ENCODE results near the gene AGL. TPM values are rescaled to one million over a fixed set of nuclear protein-coding genes. Genes with fewer than 3 reads are reported as not detected.

Gene AGL
- total RNA-seq, 1 donor from 2014 or later: 5.8 TPM

DNA sequence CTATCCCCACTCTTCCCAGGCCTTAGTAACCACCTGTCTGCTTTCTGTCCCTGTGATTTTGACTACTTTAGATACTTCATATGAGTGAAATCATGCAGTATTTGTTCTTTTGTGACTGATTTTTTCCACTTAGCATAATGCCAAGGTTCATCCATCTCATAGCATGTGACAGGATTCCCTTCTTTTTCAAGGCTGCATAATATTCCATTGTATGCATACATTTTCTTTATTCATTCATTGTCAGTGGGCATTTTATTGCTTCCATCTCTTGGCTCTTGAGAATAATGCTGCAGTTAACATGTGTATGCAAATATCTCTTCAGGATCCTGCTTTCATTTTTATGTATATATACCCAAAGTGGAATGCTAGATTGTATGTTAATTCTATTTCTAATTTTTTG, 56.4 kb downstream of the AGL start:
- Histone ChIP-seq H3K36me3 (ENCODE audit: control insufficient read depth, insufficient read depth, low read length) (peaks cover 1% of the 10 kb centered on the region), H3K27me3 (ENCODE audit: control insufficient read depth, insufficient read depth, low read length) (no peaks in the 10 kb centered on the region), H3K4me3 (ENCODE audit: low read depth, low read length) (no peak overlapping the region)
- TF ChIP-seq, protein P1, sequence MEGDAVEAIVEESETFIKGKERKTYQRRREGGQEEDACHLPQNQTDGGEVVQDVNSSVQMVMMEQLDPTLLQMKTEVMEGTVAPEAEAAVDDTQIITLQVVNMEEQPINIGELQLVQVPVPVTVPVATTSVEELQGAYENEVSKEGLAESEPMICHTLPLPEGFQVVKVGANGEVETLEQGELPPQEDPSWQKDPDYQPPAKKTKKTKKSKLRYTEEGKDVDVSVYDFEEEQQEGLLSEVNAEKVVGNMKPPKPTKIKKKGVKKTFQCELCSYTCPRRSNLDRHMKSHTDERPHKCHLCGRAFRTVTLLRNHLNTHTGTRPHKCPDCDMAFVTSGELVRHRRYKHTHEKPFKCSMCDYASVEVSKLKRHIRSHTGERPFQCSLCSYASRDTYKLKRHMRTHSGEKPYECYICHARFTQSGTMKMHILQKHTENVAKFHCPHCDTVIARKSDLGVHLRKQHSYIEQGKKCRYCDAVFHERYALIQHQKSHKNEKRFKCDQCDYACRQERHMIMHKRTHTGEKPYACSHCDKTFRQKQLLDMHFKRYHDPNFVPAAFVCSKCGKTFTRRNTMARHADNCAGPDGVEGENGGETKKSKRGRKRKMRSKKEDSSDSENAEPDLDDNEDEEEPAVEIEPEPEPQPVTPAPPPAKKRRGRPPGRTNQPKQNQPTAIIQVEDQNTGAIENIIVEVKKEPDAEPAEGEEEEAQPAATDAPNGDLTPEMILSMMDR (IDR thresholded peaks at IDR 0.05; ENCODE audit: insufficient read depth, low read length, severe bottlenecking): no peak
- no peak for DNase-seq (ENCODE audit: low read depth)
- FAIRE-seq: no peak

- H3K4me3 ChIP-seq (ENCODE audit: low read depth, low read length): no peak overlapping the region
- H3K36me3 ChIP-seq (ENCODE audit: control insufficient read depth, insufficient read depth, low read length): no peaks in the 10 kb centered on the region
- DNase-seq (ENCODE audit: low read depth): no peak
- TF ChIP-seq, protein P1 (IDR thresholded peaks at IDR 0.05; ENCODE audit: insufficient read depth, low read length, severe bottlenecking): no peak
- no peaks in the 10 kb centered on the region for H3K27me3 ChIP-seq (ENCODE audit: control insufficient read depth, insufficient read depth, low read length)
- no peak for FAIRE-seq
Measured at GRCh38 chr1:99917214-99917613, 67.1 kb downstream of the AGL start.

- H3K4me3 ChIP-seq (ENCODE audit: low read depth, low read length): no peak overlapping the region
Measured at GRCh38 chr1:99919220-99919619, 69.1 kb downstream of the AGL start.

GRCh38 chr1:99934801-99935200, 84.6 kb downstream of the AGL start:
- DNase-seq (ENCODE audit: low read depth): no peak
- no peaks in the 10 kb centered on the region for H3K27me3 ChIP-seq (ENCODE audit: control insufficient read depth, insufficient read depth, low read length)
- FAIRE-seq: no peak
- no peak overlapping the region for H3K4me3 ChIP-seq (ENCODE audit: low read depth, low read length)
- H3K36me3 ChIP-seq (ENCODE audit: control insufficient read depth, insufficient read depth, low read length): no peaks in the 10 kb centered on the region
- TF ChIP-seq, protein P1 (IDR thresholded peaks at IDR 0.05; ENCODE audit: insufficient read depth, low read length, severe bottlenecking): no peak

More at GRCh38 chr1:99919220-99919619, 69.1 kb downstream of the AGL start:
- TF ChIP-seq, protein P1 (IDR thresholded peaks at IDR 0.05; ENCODE audit: insufficient read depth, low read length, severe bottlenecking): no peak
- FAIRE-seq (no peak), DNase-seq (ENCODE audit: low read depth) (no peak)
- Histone ChIP-seq H3K36me3 (ENCODE audit: control insufficient read depth, insufficient read depth, low read length) (no peaks in the 10 kb centered on the region), H3K27me3 (ENCODE audit: control insufficient read depth, insufficient read depth, low read length) (no peaks in the 10 kb centered on the region)

DNA sequence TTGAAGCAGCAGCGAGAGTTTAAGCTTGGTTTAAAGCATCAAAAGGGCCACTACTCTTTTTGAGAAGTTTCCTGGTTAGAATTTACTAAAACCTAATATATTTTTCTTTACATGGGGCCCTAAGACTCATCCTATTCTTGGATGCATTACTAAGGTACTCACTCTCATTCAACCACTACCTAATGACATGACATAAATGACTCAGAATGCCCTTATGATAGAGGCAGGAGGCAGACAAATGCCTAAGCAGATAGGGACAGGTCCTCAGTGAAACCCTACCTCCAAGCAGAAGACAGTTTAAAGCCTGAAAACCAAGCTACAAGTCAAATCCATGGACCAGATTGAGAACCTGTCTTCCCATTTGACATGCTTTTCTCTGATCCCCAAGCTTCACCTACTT, 85.4 kb downstream of the AGL start:
- FAIRE-seq (peak; percentile 82), DNase-seq (ENCODE audit: low read depth) (peak; percentile 7)
- no peaks in the 10 kb centered on the region for H3K27me3 ChIP-seq (ENCODE audit: control insufficient read depth, insufficient read depth, low read length)
- H3K36me3 ChIP-seq (ENCODE audit: control insufficient read depth, insufficient read depth, low read length): no peaks in the 10 kb centered on the region
- TF ChIP-seq, protein P1 (IDR thresholded peaks at IDR 0.05; ENCODE audit: insufficient read depth, low read length, severe bottlenecking): no peak
- H3K4me3 ChIP-seq (ENCODE audit: low read depth, low read length): no peak overlapping the region

- TF ChIP-seq, protein P1 (IDR thresholded peaks at IDR 0.05; ENCODE audit: insufficient read depth, low read length, severe bottlenecking): no peak
- Histone ChIP-seq H3K36me3 (ENCODE audit: control insufficient read depth, insufficient read depth, low read length) (no peaks in the 10 kb centered on the region), H3K27me3 (ENCODE audit: control insufficient read depth, insufficient read depth, low read length) (no peaks in the 10 kb centered on the region), H3K4me3 (ENCODE audit: low read depth, low read length) (no peak overlapping the region)
- FAIRE-seq: peak; percentile 18
- DNase-seq (ENCODE audit: low read depth): no peak
Measured at GRCh38 chr1:99936071-99936470, 85.9 kb downstream of the AGL start.

All from bronchial epithelial cell (primary cell).